ENCODE results near the gene NOL4L.

DNA sequence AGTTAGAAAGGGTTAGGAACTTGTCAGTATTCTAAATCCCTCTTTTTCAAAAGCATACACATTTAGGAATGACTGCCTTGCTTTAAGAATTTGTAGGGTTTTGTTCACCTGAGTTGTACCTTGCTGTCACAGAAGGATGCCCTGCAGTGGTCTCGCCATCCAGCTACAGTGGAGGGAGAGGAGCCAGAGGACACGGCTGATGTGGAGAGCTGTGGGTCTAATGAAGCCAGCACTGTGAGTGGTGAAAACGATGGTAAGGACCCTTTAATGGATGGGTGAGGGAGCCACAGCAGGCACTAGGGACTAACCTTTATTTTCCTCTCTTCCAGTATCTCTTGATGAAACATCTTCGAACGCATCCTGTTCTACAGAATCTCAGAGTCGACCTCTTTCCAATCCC, 157.1 kb downstream of the NOL4L start:
- TF ChIP-seq, protein P1, sequence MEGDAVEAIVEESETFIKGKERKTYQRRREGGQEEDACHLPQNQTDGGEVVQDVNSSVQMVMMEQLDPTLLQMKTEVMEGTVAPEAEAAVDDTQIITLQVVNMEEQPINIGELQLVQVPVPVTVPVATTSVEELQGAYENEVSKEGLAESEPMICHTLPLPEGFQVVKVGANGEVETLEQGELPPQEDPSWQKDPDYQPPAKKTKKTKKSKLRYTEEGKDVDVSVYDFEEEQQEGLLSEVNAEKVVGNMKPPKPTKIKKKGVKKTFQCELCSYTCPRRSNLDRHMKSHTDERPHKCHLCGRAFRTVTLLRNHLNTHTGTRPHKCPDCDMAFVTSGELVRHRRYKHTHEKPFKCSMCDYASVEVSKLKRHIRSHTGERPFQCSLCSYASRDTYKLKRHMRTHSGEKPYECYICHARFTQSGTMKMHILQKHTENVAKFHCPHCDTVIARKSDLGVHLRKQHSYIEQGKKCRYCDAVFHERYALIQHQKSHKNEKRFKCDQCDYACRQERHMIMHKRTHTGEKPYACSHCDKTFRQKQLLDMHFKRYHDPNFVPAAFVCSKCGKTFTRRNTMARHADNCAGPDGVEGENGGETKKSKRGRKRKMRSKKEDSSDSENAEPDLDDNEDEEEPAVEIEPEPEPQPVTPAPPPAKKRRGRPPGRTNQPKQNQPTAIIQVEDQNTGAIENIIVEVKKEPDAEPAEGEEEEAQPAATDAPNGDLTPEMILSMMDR (conservative IDR thresholded peaks at IDR 0.05): no peak
- no peak for TF ChIP-seq EZH2 (IDR thresholded peaks at IDR 0.05; ENCODE audit: low read depth)
